B cell (primary cell): ENCODE measurements around the gene CCDC74A. TPM values are rescaled to one million over a fixed set of nuclear protein-coding genes. Genes with fewer than 3 reads are reported as not detected.
"Not testable (repeated sequence)": the region's sequence is repeated elsewhere in the genome, so short reads cannot be mapped to it uniquely, and the experiment has no call there.

Experiments used
- ATAC-seq: fragments of 200-7000 bp; cut with Tn5 transposase; one replicate; pipeline ENCODE4 v1.10.0; 2021; ENCODE audit warnings: low read depth, mild to moderate bottlenecking, moderate number of reproducible peaks, moderate library complexity
- CTCF ChIA-PET: fragments of 350-600 bp; sonication (Branson Sonifier 250); formaldehyde crosslinking; loops from one replicate; lab custom pipeline; 2021; ENCODE audit warnings: antibody characterized with exemption, inconsistent platforms; lab: Charles Lee
- POLR2A ChIA-PET: fragments of 350-600 bp; sonication (Branson Sonifier 250); formaldehyde crosslinking; loops from one replicate; lab custom pipeline; 2021; ENCODE audit warnings: antibody characterized with exemption; lab: Charles Lee
- DNase-seq: peaks from one replicate; pipeline ENCODE4 v3.0.0; 2013
- H2AFZ ChIP-seq: 2 replicates; pipeline ENCODE4 v1.6.1; 2012; ENCODE audit warnings: mild to moderate bottlenecking, low read depth, low read length; ENCODE audit not compliant: insufficient read depth, poor library complexity, severe bottlenecking
- H3K27ac ChIP-seq, 2 donors: 1 replicate in 1 of 2; 2 replicates in 1 of 2; pipeline ENCODE4 v1.5.1; 2012 to 2013; ENCODE audit warnings: low read length in 2 of 2, mild to moderate bottlenecking in 2 of 2, moderate library complexity in 1 of 2
- H3K27me3 ChIP-seq, 4 experiments: fragments of 200-600 bp in 1 of 4; sonication (generic) in 1 of 4; replicated peaks in 1 of 4; 1 replicate in 2 of 4; 2 replicates in 2 of 4; pipeline versions ENCODE4 v1.6.1 to v1.7.0; 2013 to 2016; ENCODE audit warnings: low read length in 3 of 4, mild to moderate bottlenecking in 2 of 4, mixed read lengths in 1 of 4, moderate library complexity in 1 of 4; ENCODE audit not compliant: insufficient read depth in 4 of 4, control insufficient read depth in 3 of 4; ENCODE audit errors: control extremely low read depth in 1 of 4
- H3K36me3 ChIP-seq, 2 experiments: replicated peaks in 1 of 2; 1 replicate in 1 of 2; 2 replicates in 1 of 2; pipeline versions ENCODE4 v1.6.1 to v1.7.1; 2013; ENCODE audit warnings: low read length in 1 of 2; ENCODE audit not compliant: insufficient read depth in 2 of 2, control insufficient read depth in 1 of 2; ENCODE audit errors: control extremely low read depth in 1 of 2, extremely low read depth in 1 of 2
- H3K4me1 ChIP-seq, 2 donors: fragments of 200-600 bp in 1 of 2; sonication (generic) in 1 of 2; 1 replicate in 1 of 2; 2 replicates in 1 of 2; pipeline versions ENCODE4 v1.5.1 to v1.6.1; 2013 to 2017; ENCODE audit warnings: low read length in 2 of 2; ENCODE audit not compliant: control insufficient read depth in 2 of 2, insufficient read depth in 2 of 2
- H3K4me2 ChIP-seq: replicated peaks from 2 replicates; pipeline ENCODE3; 2012; ENCODE audit warnings: mild to moderate bottlenecking, low read depth, low read length; ENCODE audit not compliant: poor library complexity, severe bottlenecking
- H3K4me3 ChIP-seq, 5 experiments: fragments of 200-600 bp in 1 of 5; sonication (generic) in 1 of 5; 1 replicate in 3 of 5; 2 replicates in 2 of 5; pipeline versions ENCODE4 v1.5.1 to v1.7.0; 2011 to 2016; ENCODE audit warnings: low read length in 4 of 5, mild to moderate bottlenecking in 4 of 5, low read depth in 2 of 5, control low read depth in 1 of 5, moderate library complexity in 1 of 5; ENCODE audit not compliant: insufficient read depth in 1 of 5; ENCODE audit errors: control extremely low read depth in 1 of 5, extremely low read depth in 1 of 5
- H3K79me2 ChIP-seq: fragments of 200-600 bp; sonication (generic); one replicate; pipeline ENCODE4 v1.6.0; 2016; ENCODE audit warnings: low read length; ENCODE audit not compliant: control insufficient read depth, insufficient read depth
- H3K9ac ChIP-seq: fragments of 200-600 bp; sonication (generic); 2 replicates; pipeline ENCODE4 v1.6.1; 2017; ENCODE audit warnings: mild to moderate bottlenecking, low read length, moderate library complexity
- H3K9me3 ChIP-seq, 3 donors: one replicate each; pipeline versions ENCODE4 v1.6.1 to v1.7.1; 2013; ENCODE audit warnings: low read length in 2 of 3; ENCODE audit not compliant: control insufficient read depth in 2 of 3, insufficient read depth in 1 of 3; ENCODE audit errors: control extremely low read depth in 1 of 3
- H4K20me1 ChIP-seq: 2 replicates; pipeline ENCODE4 v1.6.0; 2012; ENCODE audit warnings: mild to moderate bottlenecking, low read length; ENCODE audit not compliant: insufficient read depth, control insufficient read depth, poor library complexity, severe bottlenecking
- H3K27ac Mint-ChIP-seq: one replicate; pipeline ENCODE4 v1.8.0; 2021; ENCODE audit warnings: mixed read lengths
- H3K27me3 Mint-ChIP-seq: one replicate; pipeline ENCODE4 v1.8.0; 2021; ENCODE audit warnings: mixed read lengths
- H3K4me1 Mint-ChIP-seq: one replicate; pipeline ENCODE4 v1.8.0; 2021; ENCODE audit warnings: mixed read lengths
- H3K4me3 Mint-ChIP-seq: one replicate; pipeline ENCODE4 v1.8.0; 2021; ENCODE audit warnings: mixed read lengths
- H3K9me3 Mint-ChIP-seq: one replicate; pipeline ENCODE4 v1.8.0; 2022; ENCODE audit warnings: mixed read lengths; ENCODE audit not compliant: insufficient read depth
- EZH2 ChIP-seq: IDR thresholded peaks from 2 replicates; pipeline ENCODE4 v1.6.1; 2012; ENCODE audit warnings: borderline replicate concordance, low read depth, mild to moderate bottlenecking, moderate library complexity, low read length; ENCODE audit not compliant: insufficient read depth, poor library complexity, severe bottlenecking
- WGBS: methylation state at CpG from one replicate; pipeline ENCODE4 v1.1.5; 2013; ENCODE audit warnings: missing lambda C conversion rate; ENCODE audit not compliant: insufficient coverage; 5-methylcytosine and 5-hydroxymethylcytosine counted together
- intact Hi-C: fragments of 100-400 bp; cut with micrococcal nuclease; formaldehyde crosslinking; loops from one replicate; pipeline ENCODE4 v1.10.0; 2022
- polyA plus RNA-seq: library from polyadenylated mRNA; depleted of rRNA; stranded (reverse); fragments of >200 nt; gene quantifications from 2 replicates; pipeline ENCODE4 v1.2.3, GENCODE V29; 2012
- total RNA-seq, 2 donors: library from RNA; stranded (reverse); fragments of 120-200 nt in 1 of 2; gene quantifications; 1 replicate in 1 of 2; 2 replicates in 1 of 2; pipeline versions ENCODE4 v1.2.3 to v1.2.4, GENCODE V29; 2013 to 2022
- TF ChIP-seq, protein P1 (sequence below): fragments of 200-600 bp; IDR thresholded peaks from one replicate; pipeline ENCODE4 v1.8.0; 2022; ENCODE audit warnings: antibody characterized with exemption, mild to moderate bottlenecking

CCDC74A gene
- total and polyA plus RNA-seq, 2 donors (not counting 1 experiment from before 2014, with no cell fraction given) = 3.1 TPM; not detected in 1

DNA sequence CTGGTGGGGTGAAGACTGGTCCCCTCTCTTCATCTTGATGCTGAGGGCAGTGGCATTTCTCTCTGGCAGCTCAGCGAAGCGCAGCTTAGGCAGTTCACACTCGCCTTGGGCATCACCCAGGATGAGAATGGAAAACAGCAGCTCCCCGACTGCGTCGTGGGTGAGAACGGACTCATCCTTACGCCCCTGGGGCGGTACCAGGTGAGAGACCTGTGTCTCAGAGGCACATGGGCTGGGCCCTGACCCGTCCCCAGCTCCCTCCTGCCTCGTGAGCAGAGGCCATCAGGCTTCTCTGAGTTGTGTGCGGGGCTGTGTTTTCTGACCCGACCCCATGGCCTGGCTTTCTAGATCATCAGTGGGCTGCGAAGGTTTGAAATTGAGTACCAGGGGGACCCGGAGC is 8.2 kb upstream of the CCDC74A start:
- Histone ChIP-seq H3K4me1 (peaks cover 2 to 3% of the 10 kb centered on the region in 2 donors), H3K4me2 (no peak overlapping the region), H4K20me1 (no peaks in the 10 kb centered on the region), H3K27ac (no peak overlapping the region), H2AFZ (no peak overlapping the region), H3K9me3 (no peaks in the 10 kb centered on the region), H3K9ac (no peak overlapping the region), H3K36me3 (peaks cover 0 to 6% of the 10 kb centered on the region in 2 experiments), H3K4me3 (no peak overlapping the region), H3K79me2 (no peaks in the 10 kb centered on the region), H3K27me3 (no peaks in the 10 kb centered on the region)
- WGBS = 97% methylated on average over 15 of the region's 15 CpGs
- intact Hi-C loops = loop anchor here (10.0 kb wide), 1 partner anchor 105 kb away; no protein-coding TSS in a partner anchor
- ChIA-PET CTCF (no interaction called here), POLR2A (no interaction called here)
- ATAC-seq (no peak), DNase-seq (no peak)
- Mint-ChIP-seq H3K27ac (no peak overlapping the region), H3K9me3 (no peaks in the 10 kb centered on the region), H3K4me1 (peaks cover 6% of the 10 kb centered on the region), H3K27me3 (no peaks in the 10 kb centered on the region), H3K4me3 (no peak overlapping the region)
- no peak for TF ChIP-seq EZH2
- TF ChIP-seq, protein P1, sequence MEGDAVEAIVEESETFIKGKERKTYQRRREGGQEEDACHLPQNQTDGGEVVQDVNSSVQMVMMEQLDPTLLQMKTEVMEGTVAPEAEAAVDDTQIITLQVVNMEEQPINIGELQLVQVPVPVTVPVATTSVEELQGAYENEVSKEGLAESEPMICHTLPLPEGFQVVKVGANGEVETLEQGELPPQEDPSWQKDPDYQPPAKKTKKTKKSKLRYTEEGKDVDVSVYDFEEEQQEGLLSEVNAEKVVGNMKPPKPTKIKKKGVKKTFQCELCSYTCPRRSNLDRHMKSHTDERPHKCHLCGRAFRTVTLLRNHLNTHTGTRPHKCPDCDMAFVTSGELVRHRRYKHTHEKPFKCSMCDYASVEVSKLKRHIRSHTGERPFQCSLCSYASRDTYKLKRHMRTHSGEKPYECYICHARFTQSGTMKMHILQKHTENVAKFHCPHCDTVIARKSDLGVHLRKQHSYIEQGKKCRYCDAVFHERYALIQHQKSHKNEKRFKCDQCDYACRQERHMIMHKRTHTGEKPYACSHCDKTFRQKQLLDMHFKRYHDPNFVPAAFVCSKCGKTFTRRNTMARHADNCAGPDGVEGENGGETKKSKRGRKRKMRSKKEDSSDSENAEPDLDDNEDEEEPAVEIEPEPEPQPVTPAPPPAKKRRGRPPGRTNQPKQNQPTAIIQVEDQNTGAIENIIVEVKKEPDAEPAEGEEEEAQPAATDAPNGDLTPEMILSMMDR = no peak

DNA sequence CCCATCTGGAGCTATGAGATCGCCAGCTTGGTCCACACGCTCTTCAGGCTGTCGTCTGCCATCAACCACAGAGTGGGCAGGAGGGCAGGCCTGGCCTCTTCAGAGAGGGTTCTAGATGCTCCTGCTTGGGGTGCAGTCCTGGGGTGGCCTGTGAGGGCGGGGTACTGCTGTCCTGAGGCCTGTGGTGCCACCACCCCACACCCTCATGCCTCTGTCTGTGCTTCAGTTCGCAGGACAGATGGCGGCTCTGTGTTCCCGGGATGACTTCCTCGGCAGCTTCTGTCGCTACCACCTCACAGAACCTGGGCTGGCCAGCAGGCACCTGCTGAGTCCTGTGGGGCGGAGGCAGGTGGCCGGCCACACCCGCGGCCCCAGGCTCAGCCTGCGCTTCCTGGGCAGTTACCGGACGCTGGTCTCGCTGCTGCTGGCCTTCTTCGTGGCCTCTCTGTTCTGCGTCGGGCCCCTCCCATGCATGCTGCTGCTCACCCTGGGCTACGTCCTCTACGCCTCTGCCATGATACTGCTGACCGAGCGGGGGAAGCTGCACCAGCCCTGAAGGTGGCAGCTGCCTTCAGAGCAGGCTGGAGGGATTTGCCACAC is 7.7 kb upstream of the CCDC74A start:
- H3K27me3 Mint-ChIP-seq, ATAC-seq, H3K27ac Mint-ChIP-seq, H3K9me3 Mint-ChIP-seq, H3K27ac ChIP-seq, H3K4me3 ChIP-seq, H3K79me2 ChIP-seq, H3K4me1 Mint-ChIP-seq, H3K36me3 ChIP-seq, DNase-seq, CTCF ChIA-PET, H3K4me1 ChIP-seq, H3K4me2 ChIP-seq, H4K20me1 ChIP-seq, H3K4me3 Mint-ChIP-seq, H3K9ac ChIP-seq, POLR2A ChIA-PET, H2AFZ ChIP-seq, H3K27me3 ChIP-seq, H3K9me3 ChIP-seq: not testable (repeated sequence)
- intact Hi-C loops = loop anchor here (10.0 kb wide), 1 partner anchor 105 kb away; no protein-coding TSS in a partner anchor
- WGBS = 97% methylated on average over 9 of the region's 24 CpGs
